ENCODE data around the gene GATA6.
A peak's percentile ranks its signal among the peaks of the same experiment; 100 is the strongest.

Gene GATA6

DNA sequence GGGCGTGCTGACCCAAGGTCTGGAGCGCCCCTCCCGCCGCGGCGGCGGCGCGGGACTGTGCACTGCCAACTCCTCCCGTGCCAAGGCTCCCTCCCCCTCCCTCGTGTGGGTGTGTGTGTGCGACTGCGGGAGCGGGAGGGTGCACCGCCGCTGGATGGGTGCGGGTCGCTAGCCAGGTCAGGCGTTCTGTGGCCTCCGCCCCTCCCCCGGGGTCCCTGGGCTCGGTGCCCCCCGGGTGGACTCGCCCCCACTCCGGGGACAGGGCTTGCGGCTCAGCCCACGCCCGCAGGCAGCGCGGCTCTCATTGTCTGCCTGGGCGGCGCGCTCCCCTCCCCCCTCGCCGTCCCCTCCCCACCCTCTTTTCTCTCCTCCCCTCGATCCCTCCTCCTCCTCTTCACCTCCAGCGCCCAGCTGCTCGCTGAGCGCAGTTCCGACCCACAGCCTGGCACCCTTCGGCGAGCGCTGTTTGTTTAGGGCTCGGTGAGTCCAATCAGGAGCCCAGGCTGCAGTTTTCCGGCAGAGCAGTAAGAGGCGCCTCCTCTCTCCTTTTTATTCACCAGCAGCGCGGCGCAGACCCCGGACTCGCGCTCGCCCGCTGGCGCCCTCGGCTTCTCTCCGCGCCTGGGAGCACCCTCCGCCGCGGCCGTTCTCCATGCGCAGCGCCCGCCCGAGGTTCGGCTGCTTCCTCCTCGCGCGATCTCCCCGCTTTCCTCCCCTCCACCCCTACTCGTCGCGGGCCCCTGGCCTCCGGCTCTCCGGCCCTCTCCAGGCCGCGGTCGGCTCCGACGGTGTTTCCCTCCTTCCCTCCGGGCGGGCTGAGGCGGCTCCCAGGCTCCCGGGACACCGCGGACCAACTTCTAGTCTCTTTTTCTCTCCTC is at the start of gene GATA6:
TSS of gene GATA6 (plus strand) at position 579 of the 878 bp plus-strand sequence. CDS start 1,556 bp downstream, outside the sequence.
- DNase-seq, result peak; percentile 28 to 41

GRCh38 chr18:22124970-22125369 is 44.4 kb upstream of the GATA6 start:
- no peak for DNase-seq

- no peak for DNase-seq
These were observed 40.4 kb upstream of the GATA6 start for GRCh38 chr18:22128954-22129353.

- DNase-seq, result no peak
These were observed 39.6 kb upstream of the GATA6 start for GRCh38 chr18:22129778-22130177.

DNA sequence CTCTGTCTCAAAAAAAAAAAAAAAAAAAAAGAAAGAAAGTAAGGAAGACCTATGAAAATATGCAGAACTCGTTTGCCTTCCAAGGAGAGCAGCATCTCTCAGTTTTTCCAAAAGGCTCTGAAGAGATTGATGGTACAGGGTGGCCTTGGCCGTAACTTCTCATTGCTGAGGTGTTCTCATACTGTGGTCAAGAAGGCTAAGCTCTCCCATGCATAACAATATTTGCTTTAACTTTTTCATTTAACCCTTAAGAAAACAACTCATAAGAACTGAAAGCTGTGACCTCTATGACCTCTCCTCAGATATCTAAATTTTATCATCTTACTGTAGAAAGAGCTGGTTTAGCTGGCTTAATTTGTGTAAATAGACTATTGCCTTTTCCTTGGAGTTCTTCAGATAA is 37.1 kb upstream of the GATA6 start:
- no peak for DNase-seq

- no peak for DNase-seq
These were observed 36.6 kb upstream of the GATA6 start for GRCh38 chr18:22132763-22133162.

DNA sequence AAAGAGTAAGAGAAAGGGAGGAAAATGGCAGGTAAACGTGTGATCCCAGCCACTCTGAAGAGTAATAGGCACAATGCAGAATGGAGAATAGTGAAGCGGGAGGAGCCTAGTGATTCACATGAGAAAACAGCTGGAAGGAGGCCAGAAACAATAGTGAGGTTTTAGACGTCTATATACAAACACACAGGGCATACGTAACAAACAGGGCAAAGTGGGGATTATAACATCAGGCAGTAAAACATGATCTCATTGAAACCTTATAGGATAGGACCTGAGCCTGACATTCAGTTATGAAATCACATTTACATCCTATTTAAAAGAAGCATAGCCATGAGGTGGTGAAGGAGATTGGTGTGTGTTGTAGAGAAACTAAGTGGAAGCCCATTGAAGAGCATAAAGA is 33.0 kb upstream of the GATA6 start:
- DNase-seq, result no peak

DNA sequence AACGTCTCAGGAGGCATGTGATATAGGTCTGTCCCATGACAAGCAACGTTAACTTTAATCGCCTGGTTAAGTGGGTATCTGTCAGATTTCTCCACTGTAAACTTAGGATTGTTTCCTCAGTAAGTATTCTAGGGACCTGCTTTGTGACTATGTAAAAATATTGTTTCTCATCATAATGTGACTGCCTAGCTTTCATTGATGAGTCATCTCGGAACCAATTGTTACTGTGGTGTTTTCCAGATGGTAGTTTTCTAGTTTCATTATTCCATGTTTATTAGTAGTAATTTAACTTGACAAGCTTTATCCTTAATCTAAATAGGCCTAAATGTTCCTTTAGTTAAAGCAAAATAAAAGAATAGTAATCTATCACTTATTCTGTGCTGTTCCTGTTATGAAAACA is 28.2 kb upstream of the GATA6 start:
- no peak for DNase-seq

DNA sequence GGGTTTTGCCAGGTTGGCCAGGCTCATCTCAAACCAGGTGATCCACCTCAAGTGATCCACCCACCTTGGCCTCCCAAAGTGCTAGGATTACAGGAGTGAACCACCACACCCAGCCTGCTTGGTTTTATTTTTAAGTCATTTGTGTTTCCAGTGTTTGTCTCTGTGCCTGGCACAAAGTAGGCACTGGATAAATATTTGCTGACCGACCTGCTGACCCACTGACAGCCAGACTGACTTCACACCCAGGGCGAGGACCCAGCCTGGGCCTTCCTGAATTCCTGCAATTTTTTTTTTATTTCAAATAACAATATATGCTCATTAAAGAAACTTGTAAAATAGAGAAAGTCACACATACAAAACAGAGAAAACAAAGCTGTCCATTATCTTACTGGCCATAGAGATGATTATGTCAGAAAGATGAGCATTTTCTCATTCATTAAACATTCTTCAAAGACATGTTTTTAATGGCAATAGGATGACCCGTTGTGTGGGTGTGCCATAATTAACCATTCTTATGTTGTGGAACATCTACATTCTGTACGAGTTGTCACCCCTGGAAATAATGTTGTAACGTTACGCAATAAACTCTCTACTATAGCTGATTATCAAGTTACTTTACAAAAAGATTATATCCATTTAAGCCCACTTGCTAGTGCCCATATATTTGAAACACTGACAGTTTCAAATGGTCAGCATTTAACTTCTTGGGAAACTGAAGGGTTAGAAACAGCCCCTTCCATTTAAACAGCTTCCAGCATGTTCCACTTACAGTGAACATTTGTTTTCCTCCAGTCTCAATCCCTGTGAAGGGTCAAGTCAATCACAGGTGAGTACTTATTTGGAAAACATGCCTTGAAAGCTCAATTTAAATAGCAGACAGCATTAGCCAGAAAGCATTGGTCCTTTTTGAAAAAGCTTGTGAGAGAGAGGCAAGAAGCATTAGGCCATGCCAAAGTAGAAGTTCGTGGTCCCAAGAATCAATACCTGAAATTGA is 25.7 kb upstream of the GATA6 start:
- DNase-seq, result no peak

- DNase-seq, result no peak
These were observed 24.2 kb upstream of the GATA6 start for GRCh38 chr18:22145160-22145559.

DNA sequence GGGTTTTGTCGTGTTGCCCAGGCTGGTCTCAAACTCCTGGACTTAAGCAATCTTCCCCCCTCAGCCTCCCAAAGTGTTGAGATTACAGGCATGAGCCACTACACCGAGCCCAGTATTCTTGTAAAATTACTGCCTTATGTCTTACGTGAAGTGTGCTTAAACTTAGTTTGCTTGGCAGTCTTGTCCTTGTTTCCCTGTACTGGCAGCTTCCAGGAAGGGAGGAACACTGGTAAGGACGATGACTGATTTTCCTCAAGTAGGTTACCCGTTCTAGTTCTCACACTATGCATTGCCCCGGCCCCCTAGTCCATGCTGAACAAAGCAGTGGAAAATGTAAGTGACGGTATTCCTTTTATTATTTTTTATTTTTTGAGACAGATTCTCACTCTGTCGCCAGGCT is 19.7 kb upstream of the GATA6 start:
- DNase-seq, result no peak

DNA sequence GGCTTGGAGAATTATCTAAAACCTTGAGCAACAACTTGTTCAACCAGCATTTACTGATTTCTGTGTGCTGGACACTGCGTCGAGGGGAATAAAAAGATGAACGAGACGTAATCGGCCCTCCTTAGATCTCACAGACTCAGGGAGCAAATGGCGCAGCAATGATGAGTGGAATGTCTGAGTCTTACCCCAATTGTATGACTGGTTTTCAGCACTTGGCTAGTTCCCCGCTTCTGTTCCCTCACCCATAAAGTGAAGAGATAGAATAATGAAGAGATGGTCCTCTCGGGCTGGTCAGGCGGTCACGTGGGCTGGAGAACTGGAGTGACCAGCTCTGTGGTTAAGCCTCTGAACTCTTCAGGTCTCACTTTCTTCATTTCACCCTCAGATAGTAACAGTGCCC is 17.3 kb upstream of the GATA6 start:
- DNase-seq, result no peak

GRCh38 chr18:22153428-22153827 is 16.0 kb upstream of the GATA6 start:
- DNase-seq, result no peak

GRCh38 chr18:22155584-22155983 is 13.8 kb upstream of the GATA6 start:
- no peak for DNase-seq

- DNase-seq, result no peak
These were observed 10.4 kb upstream of the GATA6 start for GRCh38 chr18:22159014-22159413.

DNA sequence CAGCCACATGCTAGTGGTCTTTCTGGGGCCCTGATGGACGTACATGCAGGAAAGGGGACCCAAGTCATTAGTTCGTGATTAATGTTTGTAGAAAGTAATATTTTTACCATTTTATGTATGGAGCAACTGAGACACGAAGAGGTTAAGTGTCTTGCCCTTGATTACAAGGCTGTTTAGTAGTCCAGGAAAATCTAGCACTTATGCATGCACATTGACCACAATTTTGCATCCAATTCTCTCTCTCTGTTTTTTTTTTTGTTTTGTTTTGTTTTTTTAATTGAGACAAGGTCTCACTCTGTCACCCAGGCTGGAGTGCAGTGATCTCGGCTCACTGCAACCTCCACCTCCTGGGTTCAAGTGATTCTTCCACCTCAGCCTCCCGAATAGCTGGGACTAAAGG is 8.3 kb upstream of the GATA6 start:
- DNase-seq, result no peak

GRCh38 chr18:22163416-22164161 is 5.8 kb upstream of the GATA6 start:
- DNase-seq, result no peak

- DNase-seq, result no peak
These were observed 4.9 kb upstream of the GATA6 start for GRCh38 chr18:22164337-22165048.

- no peak for DNase-seq
These were observed 4.3 kb upstream of the GATA6 start for GRCh38 chr18:22165049-22165602.

DNA sequence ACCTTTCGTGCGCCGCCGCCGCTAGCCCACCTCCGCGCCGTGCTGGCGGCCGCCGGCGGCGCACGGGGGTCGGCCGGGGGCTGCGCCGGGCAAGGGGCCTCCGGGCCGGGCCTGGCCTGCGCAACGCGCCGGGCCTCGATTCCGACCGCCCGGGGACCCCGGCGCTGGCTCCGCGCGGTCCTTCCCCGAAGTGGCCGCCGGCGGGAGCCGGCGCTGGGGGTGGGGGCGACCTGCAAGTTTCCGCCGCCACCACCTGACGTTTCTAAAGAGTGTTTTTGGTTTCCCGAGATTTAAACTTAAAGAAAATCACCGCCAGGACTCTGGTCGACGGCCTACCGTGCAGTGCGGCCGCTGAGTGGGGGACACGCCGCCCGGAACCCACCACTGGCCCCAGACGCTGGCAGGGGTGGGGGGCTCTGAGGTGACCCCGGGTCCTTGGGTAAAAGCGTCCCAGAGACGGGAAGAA is 3.8 kb upstream of the GATA6 start:
- no peak for DNase-seq

GRCh38 chr18:22166069-22166950 is 3.1 kb upstream of the GATA6 start:
- DNase-seq, result no peak
